ENCODE measurements around the gene ZBTB1.

ZBTB1 gene

GRCh38 chr14:64504310-64504896 is at the start of gene ZBTB1:
ZBTB1 (plus strand) TSS chr14:64504770; CDS start chr14:64521505, 16,735 bp downstream.
- DNase-seq (ENCODE audit: low spot score): peak; percentile 83

- DNase-seq (ENCODE audit: low spot score): no peak
Measured at GRCh38 chr14:64459405-64460136, 45.0 kb upstream of the ZBTB1 start.

GRCh38 chr14:64461221-64461620 is 43.3 kb upstream of the ZBTB1 start:
- DNase-seq (ENCODE audit: low spot score): no peak

DNA sequence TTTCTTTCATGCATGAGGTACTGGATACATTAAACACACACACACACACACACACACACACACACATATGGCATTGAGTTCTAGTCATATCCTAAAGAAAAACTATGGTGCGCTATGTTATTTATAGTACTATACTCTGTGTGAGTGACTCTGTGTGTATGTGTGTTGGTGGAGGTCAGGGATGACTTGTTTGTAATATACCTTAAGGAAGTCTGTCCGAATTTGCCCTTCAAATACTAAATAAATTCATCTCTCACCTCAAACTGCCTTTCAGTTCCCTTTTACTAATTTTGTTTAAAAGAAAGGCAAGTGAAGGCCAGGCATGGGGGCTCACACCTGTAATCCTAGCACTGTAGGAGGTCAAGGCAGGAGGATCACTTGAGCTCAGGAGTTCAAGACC is 41.4 kb upstream of the ZBTB1 start:
- DNase-seq (ENCODE audit: low spot score): no peak

GRCh38 chr14:64463873-64464272 is 40.7 kb upstream of the ZBTB1 start:
- DNase-seq (ENCODE audit: low spot score): no peak

DNA sequence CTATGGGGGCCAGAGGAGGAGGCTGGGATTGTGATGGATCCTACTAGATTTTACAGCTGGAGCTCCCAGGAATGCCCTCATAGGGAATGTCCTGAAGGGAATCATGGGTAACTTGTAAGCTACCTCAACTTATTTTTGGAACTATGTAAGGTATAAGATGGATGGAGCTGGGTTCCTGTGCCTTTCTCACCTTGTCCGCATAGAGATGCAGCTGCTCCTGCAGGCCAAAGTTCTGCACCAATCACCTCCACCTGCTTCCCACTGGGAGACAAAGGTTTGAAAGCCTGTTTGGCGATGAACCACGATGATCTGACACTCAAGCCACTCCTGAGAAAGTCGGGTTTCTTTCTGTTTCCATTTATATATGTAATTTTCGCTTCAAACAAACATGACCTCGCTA is 39.9 kb upstream of the ZBTB1 start:
- no peak for DNase-seq (ENCODE audit: low spot score)

DNA sequence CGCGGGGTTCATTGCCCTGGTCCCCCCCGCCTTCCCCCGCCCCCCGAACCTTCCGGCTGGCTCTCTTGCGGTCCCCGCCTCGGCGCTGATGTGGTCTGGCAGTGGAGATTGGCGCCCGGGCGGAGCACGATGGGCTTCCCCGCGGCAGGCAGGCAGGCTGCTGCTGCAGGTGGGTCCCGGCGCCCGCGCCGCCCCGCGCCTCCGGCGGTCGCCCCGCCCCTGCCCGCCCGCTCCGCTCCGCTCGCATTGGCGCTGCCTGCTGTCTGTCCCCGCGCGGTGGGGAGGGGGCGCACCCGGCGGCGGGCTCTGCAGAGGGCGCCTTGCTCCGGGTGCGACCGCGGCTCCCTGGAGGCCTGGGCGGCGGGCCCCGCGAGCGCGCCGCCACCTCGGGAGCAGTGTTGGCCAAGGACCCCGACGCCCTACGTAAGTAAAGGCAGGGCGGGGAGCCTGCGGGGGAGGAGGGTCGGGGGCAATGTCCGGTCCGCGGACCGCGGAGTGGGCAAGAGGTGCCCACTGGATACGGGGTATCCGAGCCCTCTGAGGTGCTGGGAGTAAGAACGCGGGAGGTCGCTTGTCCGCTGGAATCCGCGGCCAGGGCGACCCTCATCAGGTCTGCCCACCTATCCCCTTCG is 39.3 kb upstream of the ZBTB1 start, which contains the start of gene AKAP5:
Gene AKAP5, plus strand, starts transcription at position 309 of the 632 bp plus-strand sequence. CDS start 2,896 bp downstream, outside the sequence.
- DNase-seq (ENCODE audit: low spot score): no peak

DNA sequence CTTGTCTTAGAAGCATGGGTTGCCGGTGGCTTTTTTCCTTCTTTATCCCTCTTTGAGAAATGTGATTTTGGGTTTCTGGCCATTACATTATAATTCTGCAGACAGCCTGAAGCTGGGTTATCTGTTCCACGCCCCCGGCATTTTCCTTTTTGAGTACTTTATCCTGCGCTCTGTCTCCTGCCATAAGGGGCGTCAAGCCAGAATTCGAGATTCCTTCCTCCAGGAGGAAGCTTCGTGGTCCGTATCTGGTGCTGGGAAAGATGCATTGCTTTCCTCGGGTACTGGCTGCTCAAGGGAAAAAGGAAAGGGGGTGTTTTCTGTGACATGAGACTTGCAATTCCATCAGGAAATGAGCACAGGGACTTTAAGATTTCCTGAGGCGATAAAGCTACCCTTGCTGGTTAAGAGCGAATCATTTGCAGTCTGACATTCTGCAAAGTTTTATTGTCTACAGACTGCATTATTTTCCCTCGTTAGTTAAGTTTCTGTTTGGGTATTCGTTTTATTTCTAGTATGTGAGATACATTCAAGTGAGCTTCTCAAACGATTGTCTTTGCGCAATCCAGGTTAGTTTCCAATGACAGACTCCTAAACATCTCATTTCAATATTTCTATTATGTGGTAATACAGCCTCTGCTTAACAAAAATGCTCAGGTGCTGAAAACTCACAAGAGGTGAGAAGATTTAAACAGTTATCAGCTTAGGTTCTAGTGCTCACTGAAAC is 38.6 kb upstream of the ZBTB1 start:
- DNase-seq (ENCODE audit: low spot score): peak; percentile 41

DNA sequence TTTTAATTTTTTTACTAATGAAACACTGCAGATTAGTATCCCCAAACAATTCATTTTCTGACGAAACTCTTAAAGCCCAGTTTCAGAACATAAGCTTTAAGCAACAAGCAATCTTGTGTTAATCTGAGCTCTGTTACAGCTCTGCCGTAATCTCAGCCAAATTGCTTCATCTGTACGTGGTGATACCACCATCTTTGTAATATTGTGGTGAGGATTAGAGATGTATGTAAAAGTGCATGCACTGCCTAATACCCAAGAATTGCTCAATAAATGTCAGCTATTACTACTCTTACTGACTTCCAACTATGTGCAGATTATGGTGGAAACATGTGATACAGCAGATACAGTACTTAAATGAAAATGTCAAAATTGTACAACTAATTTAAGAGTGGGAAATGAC is 37.5 kb upstream of the ZBTB1 start:
- no peak for DNase-seq (ENCODE audit: low spot score)

- DNase-seq (ENCODE audit: low spot score): no peak
Measured at GRCh38 chr14:64467566-64467965, 37.0 kb upstream of the ZBTB1 start.

DNA sequence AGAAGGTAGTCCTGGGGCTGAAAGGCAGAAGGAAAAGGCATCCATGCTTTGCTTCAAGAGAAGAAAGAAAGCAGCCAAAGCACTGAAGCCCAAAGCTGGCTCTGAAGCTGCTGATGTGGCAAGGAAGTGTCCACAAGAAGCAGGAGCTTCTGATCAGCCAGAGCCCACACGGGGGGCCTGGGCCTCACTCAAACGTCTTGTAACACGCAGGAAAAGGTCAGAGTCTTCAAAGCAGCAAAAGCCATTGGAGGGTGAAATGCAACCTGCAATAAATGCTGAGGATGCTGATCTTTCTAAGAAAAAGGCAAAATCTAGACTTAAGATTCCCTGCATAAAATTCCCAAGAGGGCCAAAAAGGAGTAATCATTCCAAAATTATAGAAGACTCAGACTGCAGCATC is 36.1 kb upstream of the ZBTB1 start:
- DNase-seq (ENCODE audit: low spot score): no peak

GRCh38 chr14:64474041-64474440 is 30.5 kb upstream of the ZBTB1 start:
- no peak for DNase-seq (ENCODE audit: low spot score)

GRCh38 chr14:64474698-64475097 is 29.9 kb upstream of the ZBTB1 start:
- DNase-seq (ENCODE audit: low spot score): no peak

GRCh38 chr14:64475585-64476273 is 28.8 kb upstream of the ZBTB1 start:
- no peak for DNase-seq (ENCODE audit: low spot score)

DNA sequence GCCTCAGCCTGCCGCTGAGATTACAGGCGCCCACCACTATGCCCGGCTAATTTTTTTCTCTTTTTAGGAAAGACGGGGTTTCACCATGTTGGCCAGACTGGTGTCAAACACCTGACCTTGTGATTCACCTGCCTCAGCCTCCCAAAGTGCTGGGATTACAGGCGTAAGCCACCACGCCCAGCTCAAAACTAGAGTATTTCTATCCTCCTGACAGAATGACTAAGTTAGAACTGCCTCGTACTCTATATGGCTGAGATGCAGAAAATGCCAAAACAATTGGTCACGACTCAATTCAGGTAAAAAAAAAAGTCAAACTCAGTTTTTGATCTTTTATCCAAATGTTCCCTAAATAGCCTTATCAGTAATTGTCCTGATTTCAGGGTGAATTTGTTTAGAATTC is 28.1 kb upstream of the ZBTB1 start:
- no peak for DNase-seq (ENCODE audit: low spot score)

- peak; percentile 28 for DNase-seq (ENCODE audit: low spot score)
Measured at GRCh38 chr14:64478634-64479250, 25.8 kb upstream of the ZBTB1 start.

DNA sequence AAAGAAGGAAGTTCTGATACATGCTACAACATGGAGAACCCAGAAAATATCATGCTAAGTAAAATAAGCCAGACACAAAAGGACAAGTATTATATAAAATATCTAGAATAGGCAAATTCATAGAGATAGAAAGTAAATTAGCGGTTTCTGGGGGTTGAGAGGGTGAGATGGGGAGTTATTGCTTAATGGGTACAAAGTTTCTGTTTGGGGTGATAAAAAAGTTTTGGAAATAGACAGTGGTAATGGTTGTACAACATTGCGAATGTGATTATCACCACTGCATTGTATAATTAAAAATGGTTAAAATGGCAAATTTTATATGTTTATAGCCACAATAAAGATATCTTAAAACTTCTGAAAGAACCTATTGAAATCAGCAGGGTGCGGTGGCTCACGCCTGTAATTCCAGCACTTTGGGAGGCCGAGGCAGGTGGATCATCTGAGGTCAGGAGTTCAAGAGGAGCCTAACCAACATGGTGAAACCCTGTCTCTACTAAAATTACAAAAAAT is 15.9 kb upstream of the ZBTB1 start:
- no peak for DNase-seq (ENCODE audit: low spot score)

DNA sequence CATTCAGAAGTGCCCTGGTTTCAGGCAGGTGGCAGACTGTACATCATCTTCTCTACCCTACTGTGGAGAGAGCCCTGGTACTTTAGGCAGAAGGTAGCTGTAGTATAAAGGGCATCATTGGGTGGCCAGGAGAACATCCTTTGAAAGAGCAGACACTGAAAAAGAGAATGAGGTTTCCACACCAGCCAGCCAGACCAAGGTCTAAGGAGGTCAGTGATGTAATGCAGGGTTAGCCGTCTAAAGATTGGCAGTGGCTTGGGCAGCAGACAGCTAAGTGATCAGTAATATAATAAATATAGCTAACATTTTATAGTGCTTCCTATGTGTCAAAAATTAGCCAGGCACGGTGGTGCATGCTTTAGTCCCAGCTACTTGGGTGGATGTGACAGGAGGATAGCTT is 12.9 kb upstream of the ZBTB1 start:
- DNase-seq (ENCODE audit: low spot score): no peak

DNA sequence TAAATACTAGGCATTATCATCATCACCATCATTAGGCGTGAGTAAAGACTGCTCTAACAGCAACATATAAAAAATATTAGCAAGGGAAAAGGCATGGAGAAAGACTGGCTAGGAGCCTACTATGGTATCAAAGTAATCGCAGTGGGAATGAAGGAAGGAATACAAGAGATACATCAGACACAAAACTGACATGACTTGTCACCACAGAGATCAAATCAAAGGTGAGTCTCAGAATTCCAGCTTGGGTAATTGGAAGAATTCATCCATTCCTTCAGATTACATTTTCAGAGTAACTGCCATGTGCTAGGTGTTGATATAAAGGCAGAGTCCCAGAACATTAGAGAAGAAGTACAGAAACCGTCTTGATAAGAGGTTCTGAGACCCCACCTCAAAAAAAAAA is 11.1 kb upstream of the ZBTB1 start:
- DNase-seq (ENCODE audit: low spot score): no peak

- no peak for DNase-seq (ENCODE audit: low spot score)
Measured at GRCh38 chr14:64495252-64495651, 9.3 kb upstream of the ZBTB1 start.

- DNase-seq (ENCODE audit: low spot score): no peak
Measured at GRCh38 chr14:64496764-64497163, 7.8 kb upstream of the ZBTB1 start.
